HG03575 (cell line): ENCODE measurements around the gene PLEKHO1.
"Not testable (repeated sequence)": the region's sequence is repeated elsewhere in the genome, so short reads cannot be mapped to it uniquely, and the experiment has no call there.

ENCODE experiments used
- ATAC-seq: cut with Tn5 transposase; IDR thresholded peaks from one replicate; pipeline ENCODE4 v1.9.1; 2021; ENCODE audit not compliant: unreplicated experiment, insufficient number of reproducible peaks, low FRiP score; ENCODE audit errors: extremely low read depth

PLEKHO1 gene

GRCh38 chr1:150165622-150166612 lies 16.2 kb downstream of the PLEKHO1 start:
- no peak for ATAC-seq

DNA sequence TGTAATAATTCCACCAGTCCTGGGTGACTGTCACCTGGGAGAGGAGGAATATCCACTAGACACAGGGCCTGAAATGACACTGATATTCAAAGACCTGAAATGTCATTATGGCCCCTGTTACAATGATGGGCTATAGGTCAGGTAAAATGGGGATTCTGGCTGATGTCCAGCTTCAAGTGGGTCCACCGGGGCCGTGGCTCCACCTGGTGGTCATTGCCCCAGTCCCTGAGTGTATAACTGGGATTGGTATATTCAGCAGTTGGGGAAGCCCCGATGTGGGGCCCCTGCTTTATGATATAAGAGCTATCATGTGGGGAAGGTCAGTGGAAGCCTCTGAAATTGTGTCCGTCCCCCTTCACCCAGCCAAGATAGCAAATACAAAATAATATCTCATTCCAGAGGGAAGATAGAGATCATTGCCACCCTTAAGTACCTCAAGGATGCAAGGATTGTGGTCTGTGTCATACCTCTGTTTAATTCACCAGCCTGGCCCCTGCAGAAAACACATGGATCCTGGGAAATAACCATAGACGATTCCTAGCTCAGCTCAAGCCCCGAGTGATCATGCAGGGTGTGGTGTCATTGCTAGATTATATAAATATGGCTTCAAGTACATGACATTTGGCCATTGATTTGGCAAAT lies 19.4 kb downstream of the PLEKHO1 start:
- ATAC-seq = no peak

DNA sequence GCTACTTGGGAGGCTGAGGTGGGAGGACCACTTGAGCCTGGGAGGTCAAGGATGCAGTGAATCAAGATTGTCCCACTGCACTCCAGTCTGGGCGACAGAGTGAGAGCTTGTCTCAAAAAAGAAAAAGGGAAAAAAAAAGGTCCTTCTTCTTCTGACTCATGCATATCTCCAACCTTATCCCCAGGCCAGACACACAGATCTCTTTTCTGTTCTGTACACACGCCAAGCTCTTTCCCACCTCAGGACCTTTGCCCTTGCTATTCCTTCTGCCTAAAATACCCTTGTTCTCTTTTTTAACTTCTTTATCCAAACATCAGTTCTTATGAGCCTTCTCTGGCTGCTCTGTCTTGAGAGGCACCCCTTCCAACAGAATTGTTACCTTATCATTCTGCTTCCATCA lies 22.1 kb downstream of the PLEKHO1 start:
- ATAC-seq = no peak

- no peak for ATAC-seq
Observed at GRCh38 chr1:150173141-150173585, 23.4 kb downstream of the PLEKHO1 start.

GRCh38 chr1:150176593-150176992 lies 26.9 kb downstream of the PLEKHO1 start:
- no peak for ATAC-seq

GRCh38 chr1:150178548-150178947 lies 28.8 kb downstream of the PLEKHO1 start:
- no peak for ATAC-seq

GRCh38 chr1:150179867-150180266 lies 30.2 kb downstream of the PLEKHO1 start:
- no peak for ATAC-seq

DNA sequence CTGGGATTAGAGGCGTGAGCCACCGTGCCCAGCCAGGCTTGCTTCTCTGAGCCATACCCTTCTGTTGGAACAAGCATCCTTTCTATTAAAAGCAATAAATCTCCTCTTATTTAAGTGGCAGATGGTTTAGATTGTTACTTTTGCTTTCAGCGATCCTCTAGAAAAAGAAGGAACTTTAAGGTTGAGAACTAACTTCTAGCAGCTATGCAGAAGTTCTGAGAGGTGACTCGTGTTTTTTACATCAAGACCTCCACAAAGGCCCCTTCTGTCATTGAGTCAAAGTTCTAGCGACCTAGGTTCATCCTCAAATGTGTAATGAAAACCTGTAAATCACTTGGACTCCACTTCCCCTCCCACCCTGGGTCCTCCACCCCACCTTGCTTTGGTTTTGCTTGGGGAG lies 30.8 kb downstream of the PLEKHO1 start:
- ATAC-seq = no peak

GRCh38 chr1:150182247-150182646 lies 32.5 kb downstream of the PLEKHO1 start:
- ATAC-seq = no peak

DNA sequence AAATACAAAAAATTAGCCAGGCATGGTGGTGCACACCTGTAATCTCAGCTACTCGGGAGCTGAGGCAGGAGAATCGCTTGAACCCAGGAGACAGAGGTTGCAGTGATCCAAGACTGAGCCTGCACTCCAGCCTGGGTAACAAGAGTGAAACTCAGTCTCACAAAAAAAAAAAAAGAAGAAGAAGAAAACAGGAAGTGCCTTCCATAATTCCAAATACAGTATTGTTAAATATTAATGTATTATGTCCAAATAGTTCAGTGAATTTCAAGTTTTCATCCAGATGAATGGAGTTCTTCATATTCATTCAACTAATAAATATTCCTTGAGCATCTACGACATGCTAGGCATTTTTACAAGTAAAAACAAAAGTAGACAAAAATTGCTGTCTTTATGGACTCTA lies 33.3 kb downstream of the PLEKHO1 start:
- no peak for ATAC-seq

GRCh38 chr1:150185481-150185880 lies 35.8 kb downstream of the PLEKHO1 start:
- no peak for ATAC-seq

- not testable (repeated sequence) for ATAC-seq
Observed at GRCh38 chr1:150186438-150186788, 36.7 kb downstream of the PLEKHO1 start.

DNA sequence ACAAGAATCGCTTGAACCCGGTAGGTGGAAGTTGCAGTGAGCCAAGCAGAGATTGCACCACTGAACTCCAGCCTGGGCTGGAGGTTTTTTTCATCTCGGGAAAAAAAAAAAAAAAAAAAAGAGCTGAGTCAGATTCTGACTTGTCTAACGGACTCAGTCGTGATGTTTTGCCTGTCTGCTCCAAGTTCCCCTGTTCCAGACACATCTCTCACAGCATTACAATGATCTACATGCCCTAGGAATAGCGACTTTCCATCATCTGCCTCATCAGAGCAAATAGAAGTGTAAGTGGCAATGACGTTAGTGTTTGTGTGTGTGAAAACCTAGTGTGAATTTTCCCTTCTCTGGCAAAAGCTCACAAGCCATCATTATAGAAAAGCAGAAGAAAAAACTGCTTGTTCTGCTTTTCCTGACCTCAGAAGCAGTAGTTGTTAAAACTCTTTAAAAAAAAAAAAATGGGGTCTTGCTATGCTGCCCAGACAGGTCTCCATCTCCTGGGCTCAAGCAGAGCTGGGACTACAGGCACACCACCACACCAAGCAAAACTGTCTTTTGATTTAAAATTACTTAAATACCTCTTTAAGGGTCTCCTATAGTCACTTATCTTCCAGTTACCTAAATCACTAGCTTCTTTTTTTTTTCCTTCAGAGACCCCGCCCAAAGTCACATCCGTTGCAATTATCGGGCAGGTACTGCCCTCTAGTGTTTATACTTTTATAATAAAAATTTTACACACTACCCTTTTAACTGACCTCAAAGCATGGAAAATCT lies 37.3 kb downstream of the PLEKHO1 start:
- no peak for ATAC-seq

- no peak for ATAC-seq
Observed at GRCh38 chr1:150187560-150187931, 37.8 kb downstream of the PLEKHO1 start.

DNA sequence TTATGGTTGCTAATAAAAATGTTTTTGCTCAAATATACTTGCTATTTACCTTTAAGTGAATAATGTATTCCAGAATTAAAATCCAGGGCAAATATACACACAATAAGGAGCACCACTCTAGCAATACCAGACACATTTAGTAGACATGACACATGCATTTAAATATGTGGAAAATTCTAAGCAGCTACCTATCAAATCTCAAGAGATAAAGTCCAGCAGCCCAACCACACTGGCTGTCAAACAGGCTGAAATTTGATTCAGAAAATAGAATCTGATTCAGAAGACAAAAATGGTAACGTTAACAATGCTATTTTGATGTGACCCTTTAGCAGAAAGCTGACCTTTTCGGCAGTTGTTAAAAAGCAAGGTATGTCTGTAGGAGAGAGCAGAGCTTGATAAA lies 42.3 kb downstream of the PLEKHO1 start:
- no peak for ATAC-seq

- no peak for ATAC-seq
Observed at GRCh38 chr1:150194381-150195031, 44.8 kb downstream of the PLEKHO1 start.

GRCh38 chr1:150196417-150196816 lies 46.7 kb downstream of the PLEKHO1 start:
- ATAC-seq = no peak

DNA sequence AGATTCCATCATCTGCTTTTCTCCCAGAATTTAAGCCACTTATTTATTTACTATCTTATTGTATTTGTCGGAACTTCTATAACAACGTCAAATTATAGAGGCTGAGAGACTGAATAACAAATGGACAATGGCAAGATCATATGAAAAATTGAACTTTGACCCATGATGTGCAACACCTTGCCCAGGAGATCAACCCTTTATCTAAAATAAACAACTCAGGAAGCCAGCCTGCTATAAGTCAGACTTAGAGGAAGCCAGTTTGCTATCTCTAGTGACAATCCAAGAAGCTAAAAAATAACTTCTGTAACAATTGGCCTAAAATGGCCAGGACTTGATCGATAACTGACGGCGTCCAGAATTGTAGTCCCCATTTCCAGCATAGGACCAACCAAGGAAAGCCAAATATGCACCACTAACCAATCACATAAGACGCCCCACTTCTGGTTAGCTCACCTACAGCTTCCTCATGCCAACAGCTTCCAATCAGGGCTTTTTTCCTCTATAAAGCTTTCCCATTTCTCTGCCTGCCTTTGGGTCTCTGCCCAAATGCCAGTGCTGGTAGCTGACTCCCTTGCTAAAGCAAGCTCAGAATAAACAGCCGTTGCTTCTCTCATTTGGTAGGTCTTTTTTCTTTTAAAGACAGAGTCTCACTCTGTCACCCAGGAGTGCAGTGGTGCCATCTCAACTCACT lies 57.7 kb downstream of the PLEKHO1 start:
- ATAC-seq = no peak

DNA sequence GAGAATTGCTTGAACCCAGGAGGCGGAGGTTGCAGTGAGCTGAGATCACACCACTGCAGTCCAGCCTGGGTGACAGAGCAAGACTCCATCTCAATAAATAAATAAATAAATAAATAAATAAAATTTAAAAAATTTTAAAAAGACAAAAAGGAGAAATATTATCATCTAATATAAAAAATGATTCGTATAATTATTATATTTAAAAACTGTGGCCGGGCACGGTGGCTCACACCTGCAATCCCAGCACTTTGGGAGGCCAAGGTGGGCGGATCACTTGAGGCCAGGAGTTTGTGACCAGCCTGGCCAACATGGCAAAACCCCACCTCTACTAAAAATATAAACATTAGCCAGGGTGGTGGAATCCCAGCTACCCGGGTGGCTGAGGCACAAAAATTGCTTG lies 58.7 kb downstream of the PLEKHO1 start:
- ATAC-seq = not testable (repeated sequence)
